Fibroblast of gingiva (primary cell): Measurements from ENCODE around the gene C6orf52.
"Not testable (repeated sequence)": the region's sequence is repeated elsewhere in the genome, so short reads cannot be mapped to it uniquely, and the experiment has no call there.

Experiments used
- DNase-seq: peaks from one replicate; pipeline ENCODE4 v3.0.0-alpha.2; 2011; ENCODE audit warnings: low read depth

C6orf52 gene

GRCh38 chr6:10695086-10695657, 756 bp upstream of the C6orf52 start:
- no peak for DNase-seq

GRCh38 chr6:10692965-10693538, 1.4 kb downstream of the C6orf52 start:
- DNase-seq: no peak

GRCh38 chr6:10690651-10691445, 3.6 kb downstream of the C6orf52 start:
- DNase-seq: no peak

- DNase-seq: no peak
Observed at GRCh38 chr6:10687582-10687981, 6.8 kb downstream of the C6orf52 start.

- no peak for DNase-seq
Observed at GRCh38 chr6:10686901-10687300, 7.5 kb downstream of the C6orf52 start.

- DNase-seq: no peak
Observed at GRCh38 chr6:10685092-10685915, 9.1 kb downstream of the C6orf52 start.

GRCh38 chr6:10684618-10685017, 9.8 kb downstream of the C6orf52 start:
- no peak for DNase-seq

GRCh38 chr6:10682355-10682988, 11.9 kb downstream of the C6orf52 start:
- DNase-seq: no peak

- DNase-seq: no peak
Observed at GRCh38 chr6:10681795-10682194, 12.6 kb downstream of the C6orf52 start.

- no peak for DNase-seq
Observed at GRCh38 chr6:10678456-10678855, 16.0 kb downstream of the C6orf52 start.

GRCh38 chr6:10676403-10676802, 18.0 kb downstream of the C6orf52 start:
- DNase-seq: no peak

GRCh38 chr6:10668126-10668917, 26.1 kb downstream of the C6orf52 start:
- no peak for DNase-seq

GRCh38 chr6:10665595-10665994, 28.8 kb downstream of the C6orf52 start:
- DNase-seq: not testable (repeated sequence)

- no peak for DNase-seq
Observed at GRCh38 chr6:10662742-10663141, 31.7 kb downstream of the C6orf52 start.

- DNase-seq: no peak
Observed at GRCh38 chr6:10662207-10662606, 32.2 kb downstream of the C6orf52 start.

GRCh38 chr6:10660431-10661191, 33.8 kb downstream of the C6orf52 start:
- DNase-seq: not testable (repeated sequence)

GRCh38 chr6:10659699-10660348, 34.6 kb downstream of the C6orf52 start:
- no peak for DNase-seq

- no peak for DNase-seq
Observed at GRCh38 chr6:10658910-10659698, 35.3 kb downstream of the C6orf52 start.

GRCh38 chr6:10655508-10656055, 38.8 kb downstream of the C6orf52 start:
- no peak for DNase-seq
